ENCODE measurements around the gene NR2F6.

DNA sequence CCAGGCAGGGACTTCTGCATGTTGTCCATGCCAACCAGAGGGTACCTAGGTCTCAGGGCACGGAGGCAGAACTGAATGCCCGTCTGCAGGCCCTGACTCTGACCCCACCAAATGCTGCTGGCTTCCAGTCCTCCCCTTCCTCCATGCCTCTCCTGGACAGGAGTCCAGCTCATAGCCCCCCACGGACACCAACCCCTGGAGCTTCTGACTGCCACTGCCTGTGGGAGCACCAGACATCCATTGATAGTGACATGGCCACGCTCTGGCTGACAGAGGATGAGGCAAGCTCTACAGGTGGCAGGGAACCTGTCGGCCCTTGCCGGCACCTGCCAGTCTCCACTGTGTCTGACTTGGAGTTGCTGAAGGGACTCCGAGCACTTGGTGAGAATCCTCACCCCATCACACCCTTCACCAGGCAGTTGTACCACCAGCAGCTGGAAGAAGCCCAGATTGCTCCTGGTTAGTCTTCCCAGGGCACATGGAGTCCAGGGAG lies 37.8 kb upstream of the NR2F6 start:
- TF ChIP-seq, protein P1, sequence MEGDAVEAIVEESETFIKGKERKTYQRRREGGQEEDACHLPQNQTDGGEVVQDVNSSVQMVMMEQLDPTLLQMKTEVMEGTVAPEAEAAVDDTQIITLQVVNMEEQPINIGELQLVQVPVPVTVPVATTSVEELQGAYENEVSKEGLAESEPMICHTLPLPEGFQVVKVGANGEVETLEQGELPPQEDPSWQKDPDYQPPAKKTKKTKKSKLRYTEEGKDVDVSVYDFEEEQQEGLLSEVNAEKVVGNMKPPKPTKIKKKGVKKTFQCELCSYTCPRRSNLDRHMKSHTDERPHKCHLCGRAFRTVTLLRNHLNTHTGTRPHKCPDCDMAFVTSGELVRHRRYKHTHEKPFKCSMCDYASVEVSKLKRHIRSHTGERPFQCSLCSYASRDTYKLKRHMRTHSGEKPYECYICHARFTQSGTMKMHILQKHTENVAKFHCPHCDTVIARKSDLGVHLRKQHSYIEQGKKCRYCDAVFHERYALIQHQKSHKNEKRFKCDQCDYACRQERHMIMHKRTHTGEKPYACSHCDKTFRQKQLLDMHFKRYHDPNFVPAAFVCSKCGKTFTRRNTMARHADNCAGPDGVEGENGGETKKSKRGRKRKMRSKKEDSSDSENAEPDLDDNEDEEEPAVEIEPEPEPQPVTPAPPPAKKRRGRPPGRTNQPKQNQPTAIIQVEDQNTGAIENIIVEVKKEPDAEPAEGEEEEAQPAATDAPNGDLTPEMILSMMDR (conservative IDR thresholded peaks at IDR 0.05; ENCODE audit: low read depth, low read length), result no peak
- TF ChIP-seq EZH2 (IDR thresholded peaks at IDR 0.05; ENCODE audit: borderline replicate concordance, low read depth, low read length, poor library complexity, severe bottlenecking), result no peak
